AG04450 (cell line): Measurements from ENCODE around the gene SLC41A3. TPM values are rescaled to one million over a fixed set of nuclear protein-coding genes. Genes with fewer than 3 reads are reported as not detected.

Experiments
- CTCF ChIA-PET: fragments of 300-600, 350-600 bp; formaldehyde crosslinking; extraction: SDS; loops from one replicate; lab custom pipeline; 2022; ENCODE audit warnings: antibody characterized with exemption, inconsistent platforms; lab: Charles Lee
- POLR2A ChIA-PET: fragments of 350-600 bp; formaldehyde crosslinking; extraction: SDS; loops from one replicate; lab custom pipeline; 2021; ENCODE audit warnings: antibody characterized with exemption, inconsistent platforms; lab: Yijun Ruan, JAX
- DNase-seq: peaks from one replicate; pipeline ENCODE4 v3.0.0-alpha.2; 2011; ENCODE audit warnings: low read depth, low spot score
- H3K27ac ChIP-seq: one replicate; pipeline ENCODE4 v1.5.1; 2012; ENCODE audit warnings: low read depth, low read length, control low read depth
- H3K27me3 ChIP-seq: one replicate; pipeline ENCODE4 v1.6.0; 2012; ENCODE audit warnings: low read length; ENCODE audit not compliant: control insufficient read depth, insufficient read depth
- H3K4me3 ChIP-seq: 2 replicates; pipeline ENCODE4 v1.5.1; 2011; ENCODE audit warnings: mild to moderate bottlenecking, low read depth, low read length, control low read depth
- H3K9me3 ChIP-seq: 2 replicates; pipeline ENCODE4 v1.5.1; 2012; ENCODE audit warnings: low read length; ENCODE audit not compliant: control insufficient read depth, insufficient read depth
- polyA plus RNA-seq: library from polyadenylated mRNA; depleted of rRNA; stranded (reverse); fragments of >200 nt; gene quantifications from 2 replicates; pipeline ENCODE4 v1.2.3, GENCODE V29; 2011
- TF ChIP-seq, protein P1 (sequence below): IDR thresholded peaks from 2 replicates; pipeline ENCODE4 v1.5.1; 2011; ENCODE audit warnings: low read depth, low read length, control low read depth, inconsistent platforms

The SLC41A3 gene
- polyA plus RNA-seq, 1 experiment: 36.9 TPM

DNA sequence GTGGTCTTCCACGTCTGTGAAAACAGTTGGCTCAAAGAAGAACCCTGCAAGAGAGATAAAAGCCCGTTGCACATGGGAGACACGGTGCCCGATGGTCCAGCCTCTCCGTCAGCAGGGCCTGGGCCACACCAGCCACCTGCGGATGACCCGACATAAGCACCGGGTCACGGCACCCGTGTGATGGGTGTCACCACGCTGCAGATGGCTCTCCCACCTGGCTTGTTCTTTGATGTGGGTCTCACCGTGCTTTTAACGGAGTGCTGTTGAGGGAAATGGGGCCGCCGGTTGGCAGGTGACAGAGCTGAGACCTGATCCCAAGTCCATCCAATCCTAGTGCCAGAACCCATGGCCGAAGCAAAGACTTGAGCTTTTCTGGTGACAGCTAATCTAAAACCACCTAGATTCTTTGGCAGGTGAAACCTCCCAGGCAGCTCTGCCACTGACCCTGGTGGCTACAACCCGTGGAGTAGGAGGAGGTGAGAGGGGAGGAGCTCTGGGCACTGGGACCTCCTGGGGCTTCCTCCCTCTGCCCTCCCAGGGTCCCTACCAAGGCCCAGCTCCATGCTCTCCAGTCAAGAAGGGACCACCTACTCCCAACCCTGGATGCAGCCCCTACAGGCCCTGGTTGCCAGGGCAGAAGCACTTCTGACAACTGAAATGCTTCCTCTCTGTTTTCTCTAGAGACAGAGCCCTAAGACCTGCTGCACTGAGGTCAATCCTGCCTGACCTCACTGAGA is 23.4 kb upstream of the SLC41A3 start:
- Histone ChIP-seq H3K9me3 (no peaks in the 10 kb centered on the region), H3K4me3 (no peak overlapping the region), H3K27ac (no peak overlapping the region), H3K27me3 (peaks cover 11% of the 10 kb centered on the region)
- TF ChIP-seq, protein P1, sequence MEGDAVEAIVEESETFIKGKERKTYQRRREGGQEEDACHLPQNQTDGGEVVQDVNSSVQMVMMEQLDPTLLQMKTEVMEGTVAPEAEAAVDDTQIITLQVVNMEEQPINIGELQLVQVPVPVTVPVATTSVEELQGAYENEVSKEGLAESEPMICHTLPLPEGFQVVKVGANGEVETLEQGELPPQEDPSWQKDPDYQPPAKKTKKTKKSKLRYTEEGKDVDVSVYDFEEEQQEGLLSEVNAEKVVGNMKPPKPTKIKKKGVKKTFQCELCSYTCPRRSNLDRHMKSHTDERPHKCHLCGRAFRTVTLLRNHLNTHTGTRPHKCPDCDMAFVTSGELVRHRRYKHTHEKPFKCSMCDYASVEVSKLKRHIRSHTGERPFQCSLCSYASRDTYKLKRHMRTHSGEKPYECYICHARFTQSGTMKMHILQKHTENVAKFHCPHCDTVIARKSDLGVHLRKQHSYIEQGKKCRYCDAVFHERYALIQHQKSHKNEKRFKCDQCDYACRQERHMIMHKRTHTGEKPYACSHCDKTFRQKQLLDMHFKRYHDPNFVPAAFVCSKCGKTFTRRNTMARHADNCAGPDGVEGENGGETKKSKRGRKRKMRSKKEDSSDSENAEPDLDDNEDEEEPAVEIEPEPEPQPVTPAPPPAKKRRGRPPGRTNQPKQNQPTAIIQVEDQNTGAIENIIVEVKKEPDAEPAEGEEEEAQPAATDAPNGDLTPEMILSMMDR: no peak
- POLR2A ChIA-PET: no interaction called here
- DNase-seq: no peak
- CTCF ChIA-PET: no interaction called here

DNA sequence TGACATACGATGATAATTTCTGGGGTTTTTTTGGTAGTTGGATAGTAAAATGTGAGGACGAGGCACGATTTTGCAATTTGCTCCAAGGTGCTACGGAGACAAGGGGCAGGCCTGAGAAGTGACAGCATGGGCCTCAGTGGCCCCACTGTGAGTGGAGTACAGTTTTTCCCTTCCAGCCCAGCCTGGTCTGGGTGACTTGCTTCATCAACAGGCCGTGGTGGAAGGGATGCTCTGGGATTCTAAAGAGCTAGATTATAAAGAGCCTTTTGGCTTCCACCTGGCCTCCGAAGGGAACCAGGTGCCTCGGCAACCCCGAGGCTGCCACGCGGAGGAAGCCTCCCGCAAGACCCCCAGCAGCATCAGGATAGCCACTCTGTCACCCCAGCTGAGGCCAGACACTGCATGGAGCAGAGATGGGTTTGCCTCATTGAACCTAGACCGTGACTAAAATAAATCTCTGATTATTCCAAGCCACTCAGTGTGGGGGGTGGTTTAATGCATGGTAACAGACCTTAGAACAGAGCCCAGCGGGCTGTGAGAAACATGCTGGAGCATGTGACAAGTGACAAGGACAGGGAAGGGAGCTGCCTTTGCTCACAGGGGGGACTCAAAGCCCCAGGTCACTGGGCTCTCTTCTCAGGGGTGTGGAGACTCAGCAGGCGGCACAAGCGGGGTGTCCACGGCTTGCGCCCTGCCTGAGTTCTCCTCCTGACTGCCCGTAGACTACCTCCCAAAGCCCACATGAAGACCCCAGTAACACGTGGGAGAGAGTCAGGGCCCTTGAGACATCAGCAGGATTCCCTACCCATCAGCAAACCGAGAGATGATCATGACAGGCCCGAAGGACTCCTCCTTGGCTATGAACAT is 22.6 kb upstream of the SLC41A3 start:
- no peak for DNase-seq
- POLR2A ChIA-PET: no interaction called here

GRCh38 chr3:126105691-126106187 is 21.8 kb upstream of the SLC41A3 start:
- no peak overlapping the region for H3K4me3 ChIP-seq
- TF ChIP-seq, protein P1: no peak
- ChIA-PET CTCF (interaction anchor here (0.6 kb wide), 1 partner anchor 107 kb away, joined by 3 read pairs; no protein-coding TSS in a partner anchor), POLR2A (no interaction called here)
- no peaks in the 10 kb centered on the region for H3K9me3 ChIP-seq
- no peak for DNase-seq
- peaks cover 11% of the 10 kb centered on the region for H3K27me3 ChIP-seq
- H3K27ac ChIP-seq: no peak overlapping the region

More for the DNA sequence above, 22.6 kb upstream of the SLC41A3 start:
- no peaks in the 10 kb centered on the region for H3K9me3 ChIP-seq
- TF ChIP-seq, protein P1: no peak
- no peak overlapping the region for H3K4me3 ChIP-seq
- H3K27ac ChIP-seq: no peak overlapping the region
- CTCF ChIA-PET: no interaction called here
- peaks cover 11% of the 10 kb centered on the region for H3K27me3 ChIP-seq

- H3K27me3 ChIP-seq: peaks cover 11% of the 10 kb centered on the region
- CTCF ChIA-PET: interaction anchor here (0.6 kb wide), 1 partner anchor 108 kb away, joined by 3 read pairs; no protein-coding TSS in a partner anchor
- H3K27ac ChIP-seq: no peak overlapping the region
- POLR2A ChIA-PET: no interaction called here
- DNase-seq: no peak
- no peaks in the 10 kb centered on the region for H3K9me3 ChIP-seq
- TF ChIP-seq, protein P1: no peak
- no peak overlapping the region for H3K4me3 ChIP-seq
Measured at GRCh38 chr3:126104742-126105605, 21.1 kb upstream of the SLC41A3 start.
